A549 (cell line): ENCODE data around the gene GALNT15. TPM values are rescaled to one million over a fixed set of nuclear protein-coding genes. Genes with fewer than 3 reads are reported as not detected.

Experiments
- ATAC-seq, 2 experiments: fragments of 200-7000 bp in 1 of 2; fragments of >200 bp in 1 of 2; cut with Nextera tagmentation in 1 of 2; cut with Tn5 transposase in 1 of 2; 3 replicates each; pipeline versions ENCODE4 v1.8.0 to v1.9.1; 2018 to 2020; ENCODE audit warnings: mild to moderate bottlenecking in 1 of 2, moderate library complexity in 1 of 2
- CTCF ChIA-PET: fragments of 300-600 bp; sonication (Branson Sonifier 250); formaldehyde crosslinking; extraction: SDS; loops from one replicate; lab custom pipeline; 2021; ENCODE audit warnings: antibody characterized with exemption, inconsistent platforms; lab: Yijun Ruan, JAX
- POLR2A ChIA-PET: fragments of 350-600 bp; formaldehyde crosslinking; extraction: SDS; loops from one replicate; lab custom pipeline; 2021; ENCODE audit warnings: antibody characterized with exemption, inconsistent platforms; lab: Yijun Ruan, JAX
- DNase-seq, 2 experiments: peaks; one replicate each; pipeline versions ENCODE4 v3.0.0 to v3.0.0-alpha.2; 2011 to 2016; ENCODE audit warnings: low read depth in 1 of 2, low spot score in 1 of 2
- FAIRE-seq: peaks from 2 replicates; lab custom pipeline; 2011; peaks lifted over from hg19 to GRCh38; lab: Jason Lieb, UNC
- H3K27ac ChIP-seq, 2 experiments: fragments of >200 bp; sonication (Bioruptor Twin); formaldehyde crosslinking; 3 replicates each; pipeline ENCODE4 v1.5.1; 2016 to 2017
- H3K4me1 ChIP-seq: fragments of >200 bp; sonication (Bioruptor Twin); formaldehyde crosslinking; 3 replicates; pipeline ENCODE4 v1.6.1; 2016
- H3K4me2 ChIP-seq: fragments of >200 bp; sonication (Bioruptor Twin); formaldehyde crosslinking; 3 replicates; pipeline ENCODE4 v1.6.1; 2016
- H3K4me3 ChIP-seq: fragments of >200 bp; sonication (Bioruptor Twin); formaldehyde crosslinking; 3 replicates; pipeline ENCODE4 v1.5.1; 2016
- H3K9me3 ChIP-seq: fragments of >200 bp; sonication (Bioruptor Twin); formaldehyde crosslinking; 3 replicates; pipeline ENCODE4 v1.6.1; 2016
- ATOH8 ChIP-seq: fragments of 250-450 bp; sonication (Bioruptor Pico); IDR thresholded peaks from 2 replicates; pipeline ENCODE4 v1.5.0; 2020; ENCODE audit warnings: low read depth, mild to moderate bottlenecking, moderate library complexity
- CBX8 ChIP-seq: fragments of 200-600 bp; sonication (generic); IDR thresholded peaks from 2 replicates; pipeline ENCODE4 v1.6.1; 2016
- CEBPB ChIP-seq, 2 experiments: fragments of >200 bp in 1 of 2; sonication (Bioruptor Twin) in 1 of 2; formaldehyde crosslinking in 1 of 2; IDR thresholded peaks; 2 replicates each; pipeline ENCODE4 v1.6.1; 2012 to 2016
- CHD2 ChIP-seq: fragments of 150-350 bp; IDR thresholded peaks from 2 replicates; pipeline ENCODE4 v1.6.1; 2014; ENCODE audit warnings: low read length; ENCODE audit not compliant: partially characterized antibody
- CHD4 ChIP-seq: fragments of 200-600 bp; sonication (generic); IDR thresholded peaks from 2 replicates; pipeline ENCODE4 v1.6.1; 2016; ENCODE audit warnings: antibody characterized with exemption, mild to moderate bottlenecking, borderline replicate concordance
- EP300 ChIP-seq, 2 experiments: fragments of >200 bp; sonication (Bioruptor Twin); formaldehyde crosslinking; IDR thresholded peaks; 2 replicates in 1 of 2; 3 replicates in 1 of 2; pipeline ENCODE4 v1.6.1; 2016 to 2017
- FOSB ChIP-seq: fragments of 250-450 bp; sonication (Bioruptor Pico); IDR thresholded peaks from 2 replicates; pipeline ENCODE4 v1.5.0; 2020; ENCODE audit warnings: mild to moderate bottlenecking, moderate library complexity
- FOSL2 ChIP-seq, 2 experiments: fragments of 450-650 bp in 1 of 2; fragments of >200 bp in 1 of 2; sonication (Bioruptor Twin) in 1 of 2; formaldehyde crosslinking; IDR thresholded peaks; 2 replicates each; pipeline versions ENCODE4 v1.5.0 to v1.6.1; 2016 to 2020; ENCODE audit warnings: mild to moderate bottlenecking in 1 of 2, moderate library complexity in 1 of 2
- FOXS1 ChIP-seq: fragments of 250-450 bp; sonication (Bioruptor Pico); IDR thresholded peaks from 2 replicates; pipeline ENCODE4 v1.5.0; 2020; ENCODE audit warnings: mild to moderate bottlenecking, moderate library complexity
- GATA3 ChIP-seq: IDR thresholded peaks from 2 replicates; pipeline ENCODE4 v1.6.1; 2012; ENCODE audit warnings: borderline replicate concordance
- HEYL ChIP-seq: fragments of 250-450 bp; sonication (Bioruptor Pico); IDR thresholded peaks from 2 replicates; pipeline ENCODE4 v1.8.0; 2021; ENCODE audit warnings: mild to moderate bottlenecking, moderate library complexity
- HMGXB4 ChIP-seq: fragments of 250-450 bp; sonication (Bioruptor Pico); IDR thresholded peaks from 2 replicates; pipeline ENCODE4 v1.5.0; 2021; ENCODE audit warnings: mild to moderate bottlenecking, moderate library complexity, borderline replicate concordance
- HOXB13 ChIP-seq: fragments of 250-450 bp; sonication (Bioruptor Pico); IDR thresholded peaks from 2 replicates; pipeline ENCODE4 v1.5.0; 2020; ENCODE audit warnings: low read depth, mild to moderate bottlenecking, moderate library complexity
- KDM5A ChIP-seq: fragments of 200-600 bp; sonication (generic); IDR thresholded peaks from 2 replicates; pipeline ENCODE4 v1.6.1; 2016; ENCODE audit warnings: antibody characterized with exemption, mild to moderate bottlenecking
- NPAS2 ChIP-seq: fragments of 250-450 bp; sonication (Bioruptor Pico); IDR thresholded peaks from 2 replicates; pipeline ENCODE4 v1.8.0; 2022; ENCODE audit warnings: mild to moderate bottlenecking, moderate library complexity, borderline replicate concordance
- NR3C1 ChIP-seq: fragments of >200 bp; sonication (Bioruptor Twin); formaldehyde crosslinking; IDR thresholded peaks from 3 replicates; pipeline ENCODE4 v1.6.1; 2017
- PHF8 ChIP-seq: fragments of 200-600 bp; sonication (generic); IDR thresholded peaks from 2 replicates; pipeline ENCODE4 v1.6.1; 2016; ENCODE audit warnings: low read depth, mild to moderate bottlenecking, antibody characterized with exemption, moderate library complexity, borderline replicate concordance
- POLR2A ChIP-seq: IDR thresholded peaks from 2 replicates; pipeline ENCODE4 v1.6.1; 2012; ENCODE audit warnings: mild to moderate bottlenecking, low read length
- POLR2AphosphoS2 ChIP-seq: conservative IDR thresholded peaks from 2 replicates; pipeline ENCODE4 v1.6.1; 2012; ENCODE audit warnings: low read length, improper control_type of control experiment, inconsistent platforms
- RARB ChIP-seq: fragments of 250-450 bp; sonication (Bioruptor Pico); IDR thresholded peaks from 2 replicates; pipeline ENCODE4 v1.8.0; 2021; ENCODE audit warnings: mild to moderate bottlenecking, moderate library complexity
- RCOR1 ChIP-seq: fragments of 150-350 bp; IDR thresholded peaks from 2 replicates; pipeline ENCODE4 v1.6.1; 2014; ENCODE audit warnings: antibody characterized with exemption, low read length, low read depth
- REST ChIP-seq: fragments of 200-600 bp; sonication (generic); IDR thresholded peaks from 2 replicates; pipeline ENCODE4 v1.6.1; 2016; ENCODE audit warnings: antibody characterized with exemption, mild to moderate bottlenecking, moderate library complexity
- USF2 ChIP-seq: fragments of 450-650 bp; IDR thresholded peaks from 2 replicates; pipeline ENCODE4 v1.6.1; 2014; ENCODE audit warnings: antibody characterized with exemption
- ZC3H11A ChIP-seq: fragments of 450-650 bp; IDR thresholded peaks from 2 replicates; pipeline ENCODE4 v1.6.1; 2014; ENCODE audit warnings: antibody characterized with exemption, mild to moderate bottlenecking
- ZSCAN20 ChIP-seq: fragments of 250-450 bp; sonication (Bioruptor Pico); IDR thresholded peaks from 2 replicates; pipeline ENCODE4 v1.8.0; 2022; ENCODE audit warnings: mild to moderate bottlenecking, moderate library complexity
- WGBS: methylation state at CpG from one replicate; pipeline ENCODE4 v1.1.6; 2017; ENCODE audit errors: missing lambda C conversion rate; 5-methylcytosine and 5-hydroxymethylcytosine counted together
- polyA plus RNA-seq, 4 experiments: library from polyadenylated mRNA; depleted of rRNA in 3 of 4; stranded (reverse); fragments of >200 nt; fragmentation: RNase III in 1 of 4; extraction: RNeasy Plus Mini Kit Qiagen cat#74134 plus additional on column Dnase treatment in 1 of 4; gene quantifications; 2 replicates in 3 of 4; 3 replicates in 1 of 4; pipeline ENCODE4 v1.2.3, GENCODE V29; 2011 to 2017

GALNT15 gene
- polyA plus RNA-seq, 2 of the 4 experiments (the other 2 are of a cell fraction) = 0.04 TPM; not detected in 1

- Histone ChIP-seq H3K4me1 (no peaks in the 10 kb centered on the region), H3K27ac (no peak overlapping the region), H3K4me2 (no peak overlapping the region), H3K4me3 (no peak overlapping the region), H3K9me3 (no peaks in the 10 kb centered on the region)
- POLR2A ChIA-PET = no interaction called here
- DNase-seq (no peak), ATAC-seq (no peak), FAIRE-seq (no peak)
- CTCF ChIA-PET = no interaction called here
- TF ChIP-seq FOSL2 (IDR thresholded peaks at IDR 0.05) (no peak), FOSL2 (CRISPR knock-in tag; IDR thresholded peaks at IDR 0.05) (no peak), HEYL (CRISPR knock-in tag) (no peak), RARB (CRISPR knock-in tag) (no peak), NR3C1 (no peak), POLR2A (no peak), CEBPB (IDR thresholded peaks at IDR 0.05) (no peak), PHF8 (no peak), ZC3H11A (no peak), NPAS2 (CRISPR knock-in tag) (no peak), KDM5A (no peak), CHD2 (no peak), CHD4 (no peak), USF2 (no peak), HOXB13 (CRISPR knock-in tag) (no peak), HMGXB4 (CRISPR knock-in tag) (no peak)
Observed at GRCh38 chr3:16207031-16207430, 32.6 kb downstream of the GALNT15 start.

- Histone ChIP-seq H3K9me3 (no peaks in the 10 kb centered on the region), H3K27ac (no peak overlapping the region), H3K4me2 (no peak overlapping the region), H3K4me1 (no peaks in the 10 kb centered on the region), H3K4me3 (no peak overlapping the region)
- WGBS = 76% methylated on average over 9 of the region's 9 CpGs
- POLR2A ChIA-PET = no interaction called here
- DNase-seq = no peak
- CTCF ChIA-PET = interaction anchor here (1.3 kb wide), 1 partner anchor 31 kb away, joined by 3 read pairs; no protein-coding TSS in a partner anchor
- FAIRE-seq = no peak
- TF ChIP-seq ZSCAN20 (CRISPR knock-in tag) = no peak
- TF ChIP-seq NPAS2 (CRISPR knock-in tag) = no peak
- TF ChIP-seq HMGXB4 (CRISPR knock-in tag) = no peak
- no peak for TF ChIP-seq CHD4
- no peak for TF ChIP-seq CBX8
- TF ChIP-seq RCOR1 = no peak
- TF ChIP-seq ZC3H11A = no peak
- no peak for TF ChIP-seq FOSB (CRISPR knock-in tag)
- TF ChIP-seq POLR2AphosphoS2 = no peak
- TF ChIP-seq REST = no peak
- TF ChIP-seq HOXB13 (CRISPR knock-in tag) = no peak
- no peak for TF ChIP-seq FOXS1 (CRISPR knock-in tag)
- no peak for TF ChIP-seq EP300 (IDR thresholded peaks at IDR 0.05)
- TF ChIP-seq GATA3 = no peak
- TF ChIP-seq ATOH8 (CRISPR knock-in tag) = no peak
- no peak for ATAC-seq
Observed at GRCh38 chr3:16211176-16211904, 36.9 kb downstream of the GALNT15 start.
